ENCODE data around the gene DDX60. TPM values are rescaled to one million over a fixed set of nuclear protein-coding genes. Genes with fewer than 3 reads are reported as not detected.
"Not testable (repeated sequence)": the region's sequence is repeated elsewhere in the genome, so short reads cannot be mapped to it uniquely, and the experiment has no call there.

DDX60 gene
- total RNA-seq, 1 experiment from 2014 or later, result 2.7 TPM

DNA sequence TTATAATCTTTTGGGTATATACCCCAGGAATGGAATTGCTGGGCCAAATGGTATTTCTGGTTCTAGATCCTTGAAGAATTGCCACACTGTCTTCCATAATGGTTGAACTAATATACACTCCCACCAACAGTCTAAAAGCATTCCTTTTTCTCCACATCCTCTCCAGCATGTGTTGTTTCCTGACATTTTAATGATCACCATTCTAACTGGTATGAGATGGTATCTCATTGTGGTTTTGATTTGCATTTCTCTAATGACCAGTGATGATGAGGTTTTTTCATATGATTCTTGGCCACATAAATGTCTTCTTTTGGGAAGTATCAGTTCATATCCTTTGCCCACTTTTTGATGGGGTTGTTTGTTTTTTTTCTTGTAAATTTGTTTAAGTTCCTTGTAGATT is 105.0 kb downstream of the DDX60 start:
- POLR2A ChIA-PET; H3K27ac Mint-ChIP-seq; H3K27me3 Mint-ChIP-seq (ENCODE audit: low read depth); H3K4me3 Mint-ChIP-seq; DNase-seq (ENCODE audit: low spot score); H3K4me1 Mint-ChIP-seq; ATAC-seq; CTCF ChIA-PET: not testable (repeated sequence)
- Mint-ChIP-seq H3K36me3 (peaks cover 10% of the 10 kb centered on the region), H3K9me3 (peaks cover 39% of the 10 kb centered on the region)

- no peak for TF ChIP-seq ZBTB21 (CRISPR knock-in tag; IDR thresholded peaks at IDR 0.05; ENCODE audit: borderline replicate concordance)
- TF ChIP-seq, protein P1, sequence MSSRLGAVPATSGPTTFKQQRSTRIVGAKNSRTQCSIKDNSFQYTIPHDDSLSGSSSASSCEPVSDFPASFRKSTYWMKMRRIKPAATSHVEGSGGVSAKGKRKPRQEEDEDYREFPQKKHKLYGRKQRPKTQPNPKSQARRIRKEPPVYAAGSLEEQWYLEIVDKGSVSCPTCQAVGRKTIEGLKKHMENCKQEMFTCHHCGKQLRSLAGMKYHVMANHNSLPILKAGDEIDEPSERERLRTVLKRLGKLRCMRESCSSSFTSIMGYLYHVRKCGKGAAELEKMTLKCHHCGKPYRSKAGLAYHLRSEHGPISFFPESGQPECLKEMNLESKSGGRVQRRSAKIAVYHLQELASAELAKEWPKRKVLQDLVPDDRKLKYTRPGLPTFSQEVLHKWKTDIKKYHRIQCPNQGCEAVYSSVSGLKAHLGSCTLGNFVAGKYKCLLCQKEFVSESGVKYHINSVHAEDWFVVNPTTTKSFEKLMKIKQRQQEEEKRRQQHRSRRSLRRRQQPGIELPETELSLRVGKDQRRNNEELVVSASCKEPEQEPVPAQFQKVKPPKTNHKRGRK (CRISPR knock-in tag; IDR thresholded peaks at IDR 0.05; ENCODE audit: borderline replicate concordance), result no peak
- Mint-ChIP-seq H3K36me3 (peaks cover 4% of the 10 kb centered on the region), H3K27ac (no peak overlapping the region), H3K27me3 (ENCODE audit: low read depth) (no peaks in the 10 kb centered on the region), H3K4me3 (no peak overlapping the region), H3K4me1 (no peaks in the 10 kb centered on the region), H3K9me3 (peaks cover 31% of the 10 kb centered on the region)
- CTCF ChIA-PET, result no interaction called here
- no peak for ATAC-seq
- POLR2A ChIA-PET, result no interaction called here
- no peak for DNase-seq (ENCODE audit: low spot score)
Measured at GRCh38 chr4:168212656-168213055, 105.9 kb downstream of the DDX60 start.

DNA sequence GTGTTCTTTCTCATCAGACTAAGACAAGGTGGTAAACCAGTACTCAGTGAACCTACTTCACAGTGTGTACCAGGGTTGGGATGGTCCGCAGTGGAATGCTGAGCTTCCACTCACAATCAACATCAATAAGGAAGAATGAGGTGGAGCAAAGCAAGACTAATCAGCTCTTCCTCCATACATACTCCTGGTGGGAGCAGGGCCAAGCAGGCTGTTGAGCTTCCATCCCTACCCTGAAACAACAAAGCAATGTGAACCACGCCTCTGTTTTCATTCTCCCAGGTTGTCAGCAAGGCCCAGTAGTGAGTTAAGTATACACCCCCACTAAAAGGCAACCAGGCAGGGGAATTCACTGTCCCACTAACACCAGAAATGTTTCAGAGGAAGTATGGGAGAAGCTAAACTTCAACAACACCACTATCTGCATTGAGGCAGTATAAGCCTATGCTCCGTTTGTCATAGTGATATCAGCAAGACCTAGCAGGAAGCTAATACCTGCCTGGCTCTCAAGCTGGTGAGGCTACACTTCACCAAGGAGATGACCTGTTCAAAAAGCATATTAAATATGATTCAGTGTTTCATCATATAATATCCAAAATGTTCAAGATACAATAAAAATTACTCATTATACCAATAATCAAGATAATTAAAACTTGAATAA is 109.5 kb downstream of the DDX60 start:
- no peak overlapping the region for H3K4me3 Mint-ChIP-seq
- ChIA-PET POLR2A (no interaction called here), CTCF (no interaction called here)
- TF ChIP-seq ETV6 (CRISPR knock-in tag; IDR thresholded peaks at IDR 0.05), result no peak
- TF ChIP-seq, protein P2, sequence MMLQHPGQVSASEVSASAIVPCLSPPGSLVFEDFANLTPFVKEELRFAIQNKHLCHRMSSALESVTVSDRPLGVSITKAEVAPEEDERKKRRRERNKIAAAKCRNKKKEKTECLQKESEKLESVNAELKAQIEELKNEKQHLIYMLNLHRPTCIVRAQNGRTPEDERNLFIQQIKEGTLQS (CRISPR knock-in tag; conservative IDR thresholded peaks at IDR 0.05), result no peak
- TF ChIP-seq MYBL2 (CRISPR knock-in tag; IDR thresholded peaks at IDR 0.05), result no peak
- TF ChIP-seq NFYB (CRISPR knock-in tag; conservative IDR thresholded peaks at IDR 0.05; ENCODE audit: low read depth), result no peak
- no peak overlapping the region for H3K27ac Mint-ChIP-seq
- peaks cover 37% of the 10 kb centered on the region for H3K9me3 Mint-ChIP-seq
- no peaks in the 10 kb centered on the region for H3K4me1 Mint-ChIP-seq
- peaks cover 18% of the 10 kb centered on the region for H3K36me3 Mint-ChIP-seq
- DNase-seq (ENCODE audit: low spot score) (no peak), ATAC-seq (no peak)
- no peaks in the 10 kb centered on the region for H3K27me3 Mint-ChIP-seq (ENCODE audit: low read depth)

DNA sequence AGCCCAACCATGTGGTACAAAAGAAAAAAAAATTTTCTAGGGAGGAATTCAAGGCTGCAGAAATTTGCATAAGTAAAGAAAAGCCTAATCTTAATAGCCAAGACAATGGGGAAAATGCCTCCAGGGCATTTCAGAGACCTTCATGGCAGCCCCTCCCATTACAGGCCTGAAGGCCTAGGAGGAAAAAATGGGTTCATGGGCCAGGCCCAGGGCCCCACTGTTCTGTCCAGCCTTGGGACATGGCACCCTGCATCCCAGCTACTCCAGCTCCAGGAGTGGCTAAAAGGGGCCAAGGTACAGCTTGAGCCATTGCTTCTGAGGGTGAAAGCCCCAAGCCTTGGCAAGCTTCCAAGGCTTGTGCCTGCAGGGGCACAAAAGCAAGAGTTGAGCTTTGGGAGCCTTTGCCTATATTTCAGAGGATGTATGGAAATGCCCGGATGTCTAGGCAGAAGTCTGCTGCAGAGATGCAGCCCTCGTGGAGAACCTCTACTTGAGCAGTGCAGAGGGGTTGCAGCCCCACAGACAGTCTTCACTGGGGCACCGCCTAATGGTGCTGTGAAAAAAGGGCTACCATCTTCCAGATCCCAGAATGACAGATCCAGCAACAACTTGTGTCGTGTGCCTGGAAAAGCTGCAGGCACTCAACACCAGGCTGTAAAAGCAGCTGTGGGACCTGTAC is 115.2 kb downstream of the DDX60 start:
- CTCF ChIA-PET, result no interaction called here
- Mint-ChIP-seq H3K4me3 (no peak overlapping the region), H3K27me3 (ENCODE audit: low read depth) (no peaks in the 10 kb centered on the region; the same call in 1 of the 2 replicates), H3K4me1 (no peaks in the 10 kb centered on the region), H3K27ac (no peak overlapping the region), H3K36me3 (peaks cover 44% of the 10 kb centered on the region), H3K9me3 (peaks cover 59% of the 10 kb centered on the region)
- POLR2A ChIA-PET, result no interaction called here
- DNase-seq (ENCODE audit: low spot score), result no peak
- no peak for ATAC-seq
- TF ChIP-seq, protein P3, sequence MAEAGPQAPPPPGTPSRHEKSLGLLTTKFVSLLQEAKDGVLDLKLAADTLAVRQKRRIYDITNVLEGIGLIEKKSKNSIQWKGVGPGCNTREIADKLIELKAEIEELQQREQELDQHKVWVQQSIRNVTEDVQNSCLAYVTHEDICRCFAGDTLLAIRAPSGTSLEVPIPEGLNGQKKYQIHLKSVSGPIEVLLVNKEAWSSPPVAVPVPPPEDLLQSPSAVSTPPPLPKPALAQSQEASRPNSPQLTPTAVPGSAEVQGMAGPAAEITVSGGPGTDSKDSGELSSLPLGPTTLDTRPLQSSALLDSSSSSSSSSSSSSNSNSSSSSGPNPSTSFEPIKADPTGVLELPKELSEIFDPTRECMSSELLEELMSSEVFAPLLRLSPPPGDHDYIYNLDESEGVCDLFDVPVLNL (CRISPR knock-in tag; IDR thresholded peaks at IDR 0.05; ENCODE audit: borderline replicate concordance, low read depth), result no peak
- no peak for TF ChIP-seq NFE2L1 (CRISPR knock-in tag; IDR thresholded peaks at IDR 0.05)
- TF ChIP-seq, protein P4, sequence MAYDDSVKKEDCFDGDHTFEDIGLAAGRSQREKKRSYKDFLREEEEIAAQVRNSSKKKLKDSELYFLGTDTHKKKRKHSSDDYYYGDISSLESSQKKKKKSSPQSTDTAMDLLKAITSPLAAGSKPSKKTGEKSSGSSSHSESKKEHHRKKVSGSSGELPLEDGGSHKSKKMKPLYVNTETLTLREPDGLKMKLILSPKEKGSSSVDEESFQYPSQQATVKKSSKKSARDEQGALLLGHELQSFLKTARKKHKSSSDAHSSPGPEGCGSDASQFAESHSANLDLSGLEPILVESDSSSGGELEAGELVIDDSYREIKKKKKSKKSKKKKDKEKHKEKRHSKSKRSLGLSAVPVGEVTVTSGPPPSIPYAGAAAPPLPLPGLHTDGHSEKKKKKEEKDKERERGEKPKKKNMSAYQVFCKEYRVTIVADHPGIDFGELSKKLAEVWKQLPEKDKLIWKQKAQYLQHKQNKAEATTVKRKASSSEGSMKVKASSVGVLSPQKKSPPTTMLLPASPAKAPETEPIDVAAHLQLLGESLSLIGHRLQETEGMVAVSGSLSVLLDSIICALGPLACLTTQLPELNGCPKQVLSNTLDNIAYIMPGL (CRISPR knock-in tag; IDR thresholded peaks at IDR 0.05), result no peak
- TF ChIP-seq, protein P2 (CRISPR knock-in tag; conservative IDR thresholded peaks at IDR 0.05), result no peak
- TF ChIP-seq ZNF219 (CRISPR knock-in tag; IDR thresholded peaks at IDR 0.05; ENCODE audit: borderline replicate concordance), result no peak
